GM19395 (cell line): ENCODE data around the gene MRPS23.

Source experiments
- ATAC-seq: cut with Tn5 transposase; IDR thresholded peaks from one replicate; pipeline ENCODE4 v1.9.1; 2021; ENCODE audit warnings: mild to moderate bottlenecking, moderate library complexity; ENCODE audit not compliant: unreplicated experiment

The MRPS23 gene

GRCh38 chr17:57879437-57880085, 29.7 kb upstream of the MRPS23 start:
- ATAC-seq: no peak

- ATAC-seq: no peak
Measured at GRCh38 chr17:57877803-57878377, 28.0 kb upstream of the MRPS23 start.

- no peak for ATAC-seq
Measured at GRCh38 chr17:57876866-57877237, 27.0 kb upstream of the MRPS23 start.

GRCh38 chr17:57876023-57876865, 26.4 kb upstream of the MRPS23 start:
- ATAC-seq: no peak

- ATAC-seq: no peak
Measured at GRCh38 chr17:57875290-57876022, 25.6 kb upstream of the MRPS23 start.

- no peak for ATAC-seq
Measured at GRCh38 chr17:57874434-57875289, 24.8 kb upstream of the MRPS23 start.

- no peak for ATAC-seq
Measured at GRCh38 chr17:57874058-57874419, 24.2 kb upstream of the MRPS23 start.

GRCh38 chr17:57873261-57874057, 23.6 kb upstream of the MRPS23 start:
- no peak for ATAC-seq

GRCh38 chr17:57872536-57872935, 22.7 kb upstream of the MRPS23 start:
- no peak for ATAC-seq

GRCh38 chr17:57871863-57872262, 22.0 kb upstream of the MRPS23 start:
- no peak for ATAC-seq

GRCh38 chr17:57871155-57871554, 21.3 kb upstream of the MRPS23 start:
- no peak for ATAC-seq

GRCh38 chr17:57870283-57870635, 20.4 kb upstream of the MRPS23 start:
- ATAC-seq: no peak

GRCh38 chr17:57869617-57870282, 19.9 kb upstream of the MRPS23 start:
- no peak for ATAC-seq

GRCh38 chr17:57868910-57869616, 19.2 kb upstream of the MRPS23 start:
- ATAC-seq: no peak

GRCh38 chr17:57868007-57868909, 18.4 kb upstream of the MRPS23 start:
- ATAC-seq: peak; percentile 80

GRCh38 chr17:57867126-57867525, 17.3 kb upstream of the MRPS23 start:
- ATAC-seq: no peak

- no peak for ATAC-seq
Measured at GRCh38 chr17:57866723-57867122, 16.9 kb upstream of the MRPS23 start.

GRCh38 chr17:57866319-57866718, 16.5 kb upstream of the MRPS23 start:
- ATAC-seq: no peak
